A549 (cell line): ENCODE data around the gene ATP2C1. TPM values are rescaled to one million over a fixed set of nuclear protein-coding genes. Genes with fewer than 3 reads are reported as not detected.
A peak's percentile ranks its signal among the peaks of the same experiment; 100 is the strongest.

Source experiments
- ATAC-seq, 2 experiments: fragments of 200-7000 bp in 1 of 2; fragments of >200 bp in 1 of 2; cut with Nextera tagmentation in 1 of 2; cut with Tn5 transposase in 1 of 2; 3 replicates each; pipeline versions ENCODE4 v1.8.0 to v1.9.1; 2018 to 2020; ENCODE audit warnings: mild to moderate bottlenecking in 1 of 2, moderate library complexity in 1 of 2
- CTCF ChIA-PET: fragments of 300-600 bp; sonication (Branson Sonifier 250); formaldehyde crosslinking; extraction: SDS; loops from one replicate; lab custom pipeline; 2021; ENCODE audit warnings: antibody characterized with exemption, inconsistent platforms; lab: Yijun Ruan, JAX
- POLR2A ChIA-PET: fragments of 350-600 bp; formaldehyde crosslinking; extraction: SDS; loops from one replicate; lab custom pipeline; 2021; ENCODE audit warnings: antibody characterized with exemption, inconsistent platforms; lab: Yijun Ruan, JAX
- DNase-seq, 2 experiments: peaks; one replicate each; pipeline versions ENCODE4 v3.0.0 to v3.0.0-alpha.2; 2011 to 2016; ENCODE audit warnings: low read depth in 1 of 2, low spot score in 1 of 2
- FAIRE-seq: peaks from 2 replicates; lab custom pipeline; 2011; peaks lifted over from hg19 to GRCh38; lab: Jason Lieb, UNC
- H3K27ac ChIP-seq, 2 experiments: fragments of >200 bp; sonication (Bioruptor Twin); formaldehyde crosslinking; 3 replicates each; pipeline ENCODE4 v1.5.1; 2016 to 2017
- H3K4me1 ChIP-seq: fragments of >200 bp; sonication (Bioruptor Twin); formaldehyde crosslinking; 3 replicates; pipeline ENCODE4 v1.6.1; 2016
- H3K4me2 ChIP-seq: fragments of >200 bp; sonication (Bioruptor Twin); formaldehyde crosslinking; 3 replicates; pipeline ENCODE4 v1.6.1; 2016
- H3K4me3 ChIP-seq: fragments of >200 bp; sonication (Bioruptor Twin); formaldehyde crosslinking; 3 replicates; pipeline ENCODE4 v1.5.1; 2016
- H3K9me3 ChIP-seq: fragments of >200 bp; sonication (Bioruptor Twin); formaldehyde crosslinking; 3 replicates; pipeline ENCODE4 v1.6.1; 2016
- BCL3 ChIP-seq: fragments of >200 bp; sonication (Bioruptor Twin); formaldehyde crosslinking; IDR thresholded peaks from 3 replicates; pipeline ENCODE4 v1.6.1; 2016
- CBX2 ChIP-seq: fragments of 200-600 bp; sonication (generic); IDR thresholded peaks from 2 replicates; pipeline ENCODE4 v1.6.1; 2016; ENCODE audit warnings: low read depth, mild to moderate bottlenecking, borderline replicate concordance
- CTCF ChIP-seq: fragments of >200 bp; sonication (Bioruptor Twin); formaldehyde crosslinking; IDR thresholded peaks from 3 replicates; pipeline ENCODE4 v1.5.1; 2016
- E2F6 ChIP-seq: IDR thresholded peaks from 2 replicates; pipeline ENCODE4 v1.6.1; 2012; ENCODE audit warnings: low read depth, borderline replicate concordance
- EHMT2 ChIP-seq: fragments of 200-600 bp; sonication (generic); IDR thresholded peaks from 2 replicates; pipeline ENCODE4 v1.6.1; 2016; ENCODE audit warnings: antibody characterized with exemption, low read depth, mild to moderate bottlenecking, moderate library complexity
- FOSB ChIP-seq: fragments of 250-450 bp; sonication (Bioruptor Pico); IDR thresholded peaks from 2 replicates; pipeline ENCODE4 v1.5.0; 2020; ENCODE audit warnings: mild to moderate bottlenecking, moderate library complexity
- GATA3 ChIP-seq: IDR thresholded peaks from 2 replicates; pipeline ENCODE4 v1.6.1; 2012; ENCODE audit warnings: borderline replicate concordance
- HDAC2 ChIP-seq: fragments of 200-600 bp; sonication (generic); IDR thresholded peaks from 2 replicates; pipeline ENCODE4 v1.6.1; 2016
- HES2 ChIP-seq: fragments of >200 bp; sonication (Bioruptor Twin); formaldehyde crosslinking; IDR thresholded peaks from 2 replicates; pipeline ENCODE4 v1.6.1; 2016
- HMGXB4 ChIP-seq: fragments of 250-450 bp; sonication (Bioruptor Pico); IDR thresholded peaks from 2 replicates; pipeline ENCODE4 v1.5.0; 2021; ENCODE audit warnings: mild to moderate bottlenecking, moderate library complexity, borderline replicate concordance
- JUN ChIP-seq, 2 experiments: fragments of >200 bp; sonication (Bioruptor Twin); formaldehyde crosslinking; IDR thresholded peaks; 2 replicates in 1 of 2; 3 replicates in 1 of 2; pipeline ENCODE4 v1.6.1; 2016 to 2017
- KDM5A ChIP-seq: fragments of 200-600 bp; sonication (generic); IDR thresholded peaks from 2 replicates; pipeline ENCODE4 v1.6.1; 2016; ENCODE audit warnings: antibody characterized with exemption, mild to moderate bottlenecking
- NPAS2 ChIP-seq: fragments of 250-450 bp; sonication (Bioruptor Pico); IDR thresholded peaks from 2 replicates; pipeline ENCODE4 v1.8.0; 2022; ENCODE audit warnings: mild to moderate bottlenecking, moderate library complexity, borderline replicate concordance
- NR3C1 ChIP-seq: fragments of >200 bp; sonication (Bioruptor Twin); formaldehyde crosslinking; IDR thresholded peaks from 3 replicates; pipeline ENCODE4 v1.6.1; 2017
- RAD21 ChIP-seq, 2 experiments: fragments of >200 bp in 1 of 2; sonication (Bioruptor Twin) in 1 of 2; formaldehyde crosslinking in 1 of 2; IDR thresholded peaks in 1 of 2; conservative IDR thresholded peaks in 1 of 2; 2 replicates in 1 of 2; 3 replicates in 1 of 2; pipeline ENCODE4 v1.6.1; 2012 to 2018; ENCODE audit warnings: inconsistent platforms in 1 of 2
- RARB ChIP-seq: fragments of 250-450 bp; sonication (Bioruptor Pico); IDR thresholded peaks from 2 replicates; pipeline ENCODE4 v1.8.0; 2021; ENCODE audit warnings: mild to moderate bottlenecking, moderate library complexity
- RNF2 ChIP-seq: fragments of 200-600 bp; sonication (generic); IDR thresholded peaks from 2 replicates; pipeline ENCODE4 v1.6.1; 2016; ENCODE audit warnings: low read depth, mild to moderate bottlenecking, antibody characterized with exemption, moderate library complexity, borderline replicate concordance
- ZFP36 ChIP-seq: fragments of 450-650 bp; IDR thresholded peaks from 2 replicates; pipeline ENCODE4 v1.6.1; 2014; ENCODE audit warnings: borderline replicate concordance; ENCODE audit not compliant: partially characterized antibody
- WGBS: methylation state at CpG from one replicate; pipeline ENCODE4 v1.1.6; 2017; ENCODE audit errors: missing lambda C conversion rate; 5-methylcytosine and 5-hydroxymethylcytosine counted together
- polyA plus RNA-seq, 4 experiments: library from polyadenylated mRNA; depleted of rRNA in 3 of 4; stranded (reverse); fragments of >200 nt; fragmentation: RNase III in 1 of 4; extraction: RNeasy Plus Mini Kit Qiagen cat#74134 plus additional on column Dnase treatment in 1 of 4; gene quantifications; 2 replicates in 3 of 4; 3 replicates in 1 of 4; pipeline ENCODE4 v1.2.3, GENCODE V29; 2011 to 2017
- TF ChIP-seq, protein P1 (sequence below): fragments of 150-350 bp; IDR thresholded peaks from 2 replicates; pipeline ENCODE4 v1.6.1; 2014; ENCODE audit warnings: low read depth, mild to moderate bottlenecking, low read length
- TF ChIP-seq, protein P2 (sequence below): fragments of 450-650 bp; IDR thresholded peaks from 2 replicates; pipeline ENCODE4 v1.6.1; 2014; ENCODE audit warnings: antibody characterized with exemption

Gene ATP2C1
- polyA plus RNA-seq, 2 of the 4 experiments (the other 2 are of a cell fraction) = 48.1 to 74.3 TPM

- H3K9me3 ChIP-seq = no peaks in the 10 kb centered on the region
- TF ChIP-seq RAD21 (conservative IDR thresholded peaks at IDR 0.05 in 1 of 2, IDR thresholded peaks at IDR 0.05 in 1 of 2) = no peak
- TF ChIP-seq NR3C1 = no peak
- TF ChIP-seq CBX2 = no peak
- no peak for TF ChIP-seq JUN (IDR thresholded peaks at IDR 0.05)
- TF ChIP-seq RARB = no peak
- TF ChIP-seq CTCF = no peak
- TF ChIP-seq HMGXB4 = no peak
- TF ChIP-seq, protein P1, sequence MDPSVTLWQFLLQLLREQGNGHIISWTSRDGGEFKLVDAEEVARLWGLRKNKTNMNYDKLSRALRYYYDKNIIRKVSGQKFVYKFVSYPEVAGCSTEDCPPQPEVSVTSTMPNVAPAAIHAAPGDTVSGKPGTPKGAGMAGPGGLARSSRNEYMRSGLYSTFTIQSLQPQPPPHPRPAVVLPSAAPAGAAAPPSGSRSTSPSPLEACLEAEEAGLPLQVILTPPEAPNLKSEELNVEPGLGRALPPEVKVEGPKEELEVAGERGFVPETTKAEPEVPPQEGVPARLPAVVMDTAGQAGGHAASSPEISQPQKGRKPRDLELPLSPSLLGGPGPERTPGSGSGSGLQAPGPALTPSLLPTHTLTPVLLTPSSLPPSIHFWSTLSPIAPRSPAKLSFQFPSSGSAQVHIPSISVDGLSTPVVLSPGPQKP = no peak
- TF ChIP-seq HDAC2 = no peak
- TF ChIP-seq, all 56 proteins: peak for 0
- WGBS = 90% methylated on average over 5 of the region's 5 CpGs
- Histone ChIP-seq H3K4me1 (peaks cover 2% of the 10 kb centered on the region; the same call in 2 of the 3 replicates), H3K4me2 (no peak overlapping the region), H3K4me3 (no peak overlapping the region), H3K27ac (no peak overlapping the region)
- FAIRE-seq = no peak
- no peak for DNase-seq
- ATAC-seq = no peak
- CTCF ChIA-PET = interaction anchor here (0.8 kb wide), 1 partner anchor 366 kb away, joined by 3 read pairs; no protein-coding TSS in a partner anchor
- POLR2A ChIA-PET = no interaction called here
Observed at GRCh38 chr3:131020122-131020693, 126.3 kb downstream of the ATP2C1 start.

DNA sequence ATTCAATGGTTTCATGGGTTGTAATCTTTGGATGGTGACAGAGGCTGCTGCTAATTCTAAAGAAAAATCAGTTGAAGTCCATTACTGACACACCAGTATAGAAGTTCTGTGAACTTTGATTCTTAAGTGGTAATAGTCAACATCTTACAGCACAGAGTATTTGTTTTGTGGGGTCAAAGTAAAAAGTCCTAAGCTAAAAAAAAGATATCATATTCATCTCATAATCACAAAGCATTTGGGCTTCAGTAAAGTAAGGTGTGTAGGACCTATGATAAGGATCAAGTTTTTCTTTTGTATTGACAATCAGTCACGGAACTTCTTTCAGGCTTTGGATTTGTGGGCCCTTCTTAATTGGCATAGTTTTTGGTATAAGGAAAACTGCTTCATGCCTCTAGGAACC lies 131.7 kb downstream of the ATP2C1 start:
- no peak for ATAC-seq
- no peak for DNase-seq
- peak overlapping the region; percentile 61 for H3K4me3 ChIP-seq
- H3K4me1 ChIP-seq = peaks cover 13% of the 10 kb centered on the region; the same call in 2 of the 3 replicates
- peak overlapping the region; percentile 87 for H3K4me2 ChIP-seq
- WGBS = 94% methylated on average over 1 of the region's 1 CpG
- no peak overlapping the region for H3K27ac ChIP-seq
- ChIA-PET POLR2A (no interaction called here), CTCF (no interaction called here)
- FAIRE-seq = no peak
- no peaks in the 10 kb centered on the region for H3K9me3 ChIP-seq
- TF ChIP-seq EHMT2 (no peak), KDM5A (no peak), GATA3 (no peak), HES2 (no peak), ZFP36 (no peak), E2F6 (no peak), NPAS2 (CRISPR knock-in tag) (no peak), BCL3 (no peak), FOSB (no peak), RNF2 (no peak)
- TF ChIP-seq, protein P2, sequence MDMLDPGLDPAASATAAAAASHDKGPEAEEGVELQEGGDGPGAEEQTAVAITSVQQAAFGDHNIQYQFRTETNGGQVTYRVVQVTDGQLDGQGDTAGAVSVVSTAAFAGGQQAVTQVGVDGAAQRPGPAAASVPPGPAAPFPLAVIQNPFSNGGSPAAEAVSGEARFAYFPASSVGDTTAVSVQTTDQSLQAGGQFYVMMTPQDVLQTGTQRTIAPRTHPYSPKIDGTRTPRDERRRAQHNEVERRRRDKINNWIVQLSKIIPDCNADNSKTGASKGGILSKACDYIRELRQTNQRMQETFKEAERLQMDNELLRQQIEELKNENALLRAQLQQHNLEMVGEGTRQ = no peak
